ENCODE measurements around the gene ATCAY.

DNA sequence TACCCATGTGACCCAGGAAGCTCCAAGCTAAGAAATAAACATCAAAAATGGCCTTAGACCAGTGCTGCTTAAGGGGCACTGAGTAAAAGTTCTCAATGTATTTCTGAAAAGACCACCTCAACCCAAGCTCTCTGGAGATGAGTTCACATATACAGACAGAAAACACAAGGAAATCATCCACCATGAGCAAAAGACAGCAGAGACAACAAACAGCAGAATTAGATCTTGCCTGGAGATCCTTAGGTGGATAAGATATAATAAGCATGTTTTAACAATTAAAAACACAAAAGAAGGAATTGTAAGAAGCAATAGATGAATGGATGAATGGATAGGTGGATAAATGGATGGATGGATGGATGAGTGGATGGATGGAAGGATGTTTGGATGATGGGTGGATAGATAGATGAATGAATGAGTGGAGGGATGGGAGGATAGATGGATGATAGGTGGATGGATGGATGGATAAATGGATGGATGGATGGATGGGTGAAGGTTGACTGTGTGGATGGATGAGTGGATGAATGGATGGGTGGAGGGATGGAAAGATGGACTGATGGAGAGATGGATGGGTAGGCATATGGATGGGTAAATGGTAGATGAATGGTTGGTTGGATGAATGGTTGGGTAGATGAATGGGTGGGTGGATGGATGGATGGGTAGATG lies 42.7 kb downstream of the ATCAY start:
- TF ChIP-seq POLR2A (IDR thresholded peaks at IDR 0.05) = no peak
- TF ChIP-seq, protein P1, sequence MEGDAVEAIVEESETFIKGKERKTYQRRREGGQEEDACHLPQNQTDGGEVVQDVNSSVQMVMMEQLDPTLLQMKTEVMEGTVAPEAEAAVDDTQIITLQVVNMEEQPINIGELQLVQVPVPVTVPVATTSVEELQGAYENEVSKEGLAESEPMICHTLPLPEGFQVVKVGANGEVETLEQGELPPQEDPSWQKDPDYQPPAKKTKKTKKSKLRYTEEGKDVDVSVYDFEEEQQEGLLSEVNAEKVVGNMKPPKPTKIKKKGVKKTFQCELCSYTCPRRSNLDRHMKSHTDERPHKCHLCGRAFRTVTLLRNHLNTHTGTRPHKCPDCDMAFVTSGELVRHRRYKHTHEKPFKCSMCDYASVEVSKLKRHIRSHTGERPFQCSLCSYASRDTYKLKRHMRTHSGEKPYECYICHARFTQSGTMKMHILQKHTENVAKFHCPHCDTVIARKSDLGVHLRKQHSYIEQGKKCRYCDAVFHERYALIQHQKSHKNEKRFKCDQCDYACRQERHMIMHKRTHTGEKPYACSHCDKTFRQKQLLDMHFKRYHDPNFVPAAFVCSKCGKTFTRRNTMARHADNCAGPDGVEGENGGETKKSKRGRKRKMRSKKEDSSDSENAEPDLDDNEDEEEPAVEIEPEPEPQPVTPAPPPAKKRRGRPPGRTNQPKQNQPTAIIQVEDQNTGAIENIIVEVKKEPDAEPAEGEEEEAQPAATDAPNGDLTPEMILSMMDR (IDR thresholded peaks at IDR 0.05) = no peak
- TF ChIP-seq EP300 (IDR thresholded peaks at IDR 0.05) = no peak
